K562 (cell line): ENCODE data around the gene MSI1. TPM values are rescaled to one million over a fixed set of nuclear protein-coding genes. Genes with fewer than 3 reads are reported as not detected.

Experiments
- ATAC-seq: fragments of 200-7000 bp; cut with Tn5 transposase; 3 replicates; pipeline ENCODE4 v1.9.1; 2020; ENCODE audit warnings: moderate library complexity
- BruUV-seq: library from RNA; stranded (reverse); fragments of 400-500 nt; replicated peaks from 2 replicates; lab custom pipeline; 2021; lab: Mats Ljungman, UMichigan
- CTCF ChIA-PET: fragments of 300-600 bp; formaldehyde crosslinking; extraction: SDS; loops from one replicate; lab custom pipeline; 2021; ENCODE audit warnings: low intra/inter-chr PET ratio; lab: Yijun Ruan, JAX
- POLR2A ChIA-PET: fragments of 300-600, 350-650 bp; sonication (Branson Sonifier 250); formaldehyde crosslinking; extraction: SDS; loops from one replicate; lab custom pipeline; 2021; ENCODE audit warnings: antibody characterized with exemption, inconsistent platforms; lab: Yijun Ruan, JAX
- DNase-seq, 4 experiments: peaks; one replicate each; pipeline versions ENCODE4 v3.0.0 to v3.0.0-alpha.2; 2011 to 2018; ENCODE audit warnings: low spot score in 3 of 4, mixed read lengths in 3 of 4; ENCODE audit errors: extremely low read depth in 1 of 4
- FAIRE-seq: peaks from 2 replicates; lab custom pipeline; 2011; peaks lifted over from hg19 to GRCh38; lab: Jason Lieb, UNC
- H2AFZ ChIP-seq: 2 replicates; pipeline ENCODE4 v1.6.0; 2011; ENCODE audit warnings: low read depth, low read length, control low read depth, inconsistent platforms
- H3K27ac ChIP-seq: fragments of 200-600 bp; 3 replicates; pipeline ENCODE4 v1.8.0; 2011; ENCODE audit warnings: low read depth, mild to moderate bottlenecking, control low read depth, inconsistent platforms, low read length, moderate library complexity, mixed read lengths; ENCODE audit errors: extremely low read depth
- H3K27me3 ChIP-seq, 2 experiments: fragments of 300-600 bp in 1 of 2; 2 replicates in 1 of 2; 3 replicates in 1 of 2; pipeline versions ENCODE4 v1.6.0 to v1.8.0; 2011; ENCODE audit warnings: inconsistent platforms in 2 of 2, low read length in 2 of 2, mild to moderate bottlenecking in 1 of 2, mixed read lengths in 1 of 2, moderate library complexity in 1 of 2; ENCODE audit not compliant: control insufficient read depth in 2 of 2, insufficient read depth in 2 of 2
- H3K36me3 ChIP-seq: fragments of 300-600 bp; 3 replicates; pipeline ENCODE4 v1.8.0; 2011; ENCODE audit warnings: mild to moderate bottlenecking, low read length, inconsistent platforms; ENCODE audit not compliant: control insufficient read depth, insufficient read depth
- H3K4me1 ChIP-seq, 2 experiments: fragments of 200-600 bp in 1 of 2; replicated peaks in 1 of 2; 2 replicates in 1 of 2; 3 replicates in 1 of 2; pipeline versions ENCODE4 v1.5.1 to v1.8.0; 2011; ENCODE audit warnings: inconsistent platforms in 2 of 2, low read length in 2 of 2, mild to moderate bottlenecking in 1 of 2, mixed read lengths in 1 of 2, moderate library complexity in 1 of 2; ENCODE audit not compliant: control insufficient read depth in 2 of 2, insufficient read depth in 2 of 2
- H3K4me2 ChIP-seq: 2 replicates; pipeline ENCODE4 v1.6.1; 2011; ENCODE audit warnings: low read length, control low read depth, inconsistent platforms, mixed read lengths; ENCODE audit not compliant: insufficient read depth
- H3K4me3 ChIP-seq: fragments of 200-600 bp; sonication (generic), shearing (Covaris generic); 2 replicates; pipeline ENCODE4 v1.5.1; 2016; ENCODE audit warnings: control low read depth, inconsistent platforms
- H3K79me2 ChIP-seq: fragments of 200-600 bp; 3 replicates; pipeline ENCODE4 v1.8.0; 2011; ENCODE audit warnings: low read length, inconsistent platforms; ENCODE audit not compliant: control insufficient read depth, insufficient read depth
- H3K9ac ChIP-seq, 2 experiments: 2 replicates each; pipeline versions ENCODE4 v1.6.0 to v1.6.1; 2011; ENCODE audit warnings: low read depth in 2 of 2, low read length in 2 of 2, control low read depth in 1 of 2, inconsistent platforms in 1 of 2, mild to moderate bottlenecking in 1 of 2, mixed read lengths in 1 of 2; ENCODE audit not compliant: insufficient read depth in 1 of 2
- H3K9me1 ChIP-seq: one replicate; pipeline ENCODE4 v1.6.0; 2011; ENCODE audit warnings: inconsistent platforms, mild to moderate bottlenecking, low read length, moderate library complexity; ENCODE audit not compliant: control insufficient read depth, insufficient read depth
- H3K9me3 ChIP-seq: replicated peaks from 2 replicates; pipeline ENCODE4 v1.5.1; 2011; ENCODE audit warnings: low read depth, low read length, inconsistent platforms; ENCODE audit not compliant: control insufficient read depth, insufficient read depth
- H4K20me1 ChIP-seq: replicated peaks from 2 replicates; pipeline ENCODE4 v1.6.1; 2011; ENCODE audit warnings: low read length, inconsistent platforms, mixed read lengths; ENCODE audit not compliant: control insufficient read depth, insufficient read depth
- CREB3L1 ChIP-seq: fragments of 450-650 bp; IDR thresholded peaks from 2 replicates; pipeline ENCODE4 v1.6.1; 2014; ENCODE audit warnings: low read depth, mild to moderate bottlenecking, moderate library complexity, borderline replicate concordance
- EP300 ChIP-seq: IDR thresholded peaks from 2 replicates; pipeline ENCODE4 v1.6.1; 2012; ENCODE audit warnings: low read length, improper control_type of control experiment
- FOXK2 ChIP-seq, 2 experiments: fragments of 450-650 bp; IDR thresholded peaks in 1 of 2; conservative IDR thresholded peaks in 1 of 2; 2 replicates each; pipeline ENCODE4 v1.6.1; 2016; ENCODE audit warnings: low read depth in 2 of 2, mild to moderate bottlenecking in 1 of 2
- FOXP4 ChIP-seq: sonication (generic); formaldehyde crosslinking; IDR thresholded peaks from 2 replicates; pipeline ENCODE4 v1.8.0; 2022; ENCODE audit warnings: mild to moderate bottlenecking, missing genetic modification reagents, borderline replicate concordance
- RBM39 ChIP-seq: fragments of 200-400 bp; formaldehyde crosslinking; optimal IDR thresholded peaks from 2 replicates; pipeline ENCODE3; 2018; ENCODE audit warnings: low read depth, low read length
- SOX6 ChIP-seq: fragments of 450-650 bp; IDR thresholded peaks from 2 replicates; pipeline ENCODE4 v1.6.1; 2014; ENCODE audit warnings: mild to moderate bottlenecking
- TCF3 ChIP-seq: sonication (generic); formaldehyde crosslinking; IDR thresholded peaks from 2 replicates; pipeline ENCODE4 v1.4.0; 2020; ENCODE audit warnings: mild to moderate bottlenecking, missing genetic modification reagents
- WGBS: fragments of 100-300 bp; shearing (Covaris generic); methylation state at CpG from one replicate; pipeline ENCODE4 v1.1.6; 2016; ENCODE audit warnings: low coverage, mixed read lengths; ENCODE audit not compliant: insufficient coverage; ENCODE audit errors: missing lambda C conversion rate; 5-methylcytosine and 5-hydroxymethylcytosine counted together
- in situ Hi-C: fragments of 300-500 bp; cut with MboI; formaldehyde crosslinking; loops from 4 replicates; pipeline ENCODE4 v1.15.0; 2018; ENCODE audit warnings: inconsistent platforms, mixed read lengths
- intact Hi-C: fragments of 100-400 bp; cut with micrococcal nuclease; formaldehyde crosslinking; loops from 2 replicates; pipeline ENCODE4 v1.14.2; 2022
- polyA plus RNA-seq, 8 experiments: library from polyadenylated mRNA; depleted of rRNA in 4 of 8; stranded (reverse) in 5 of 8; unstranded in 3 of 8; fragments of >200 nt; fragmentation: Nextera tagmentation in 2 of 8; fragmentation: Illumina TruSeq in 1 of 8; extraction: Ambion mirVana in 2 of 8; extraction: Trizol in 1 of 8; gene quantifications; 2 replicates each; pipeline versions ENCODE4 v1.2.1 to v1.2.3, GENCODE V29; 2011 to 2014; ENCODE audit warnings: inconsistent platforms in 1 of 8, missing spikeins in 1 of 8
- total RNA-seq, 7 experiments: library from RNA; depleted of rRNA in 6 of 7; stranded (reverse); fragments of >200 nt in 6 of 7; fragmentation: Illumina TruSeq in 2 of 7; extraction: Trizol in 2 of 7; gene quantifications; 2 replicates each; pipeline versions ENCODE4 v1.2.1 to v1.2.3, GENCODE V29; 2011 to 2021; ENCODE audit warnings: low replicate concordance in 1 of 7

MSI1 gene
- total and polyA plus RNA-seq, 9 of the 15 experiments (the other 6 are each of a cell fraction or from before 2014, with no cell fraction given) = 0.16 TPM; not detected in 8

GRCh38 chr12:120339256-120339655 is 29.7 kb downstream of the MSI1 start:
- Histone ChIP-seq H3K27ac (no peak overlapping the region), H3K9me3 (peaks cover 9% of the 10 kb centered on the region; the same call in 1 of the 2 replicates), H3K9ac (no peak overlapping the region), H4K20me1 (no peaks in the 10 kb centered on the region), H3K4me3 (no peak overlapping the region), H3K9me1 (no peaks in the 10 kb centered on the region), H2AFZ (no peak overlapping the region), H3K4me2 (no peak overlapping the region), H3K27me3 (0 out of 5 replicates have a peak, but pooled peaks cover 0 to 4% of the 10 kb centered on the region in 2 experiments), H3K79me2 (no peaks in the 10 kb centered on the region), H3K36me3 (no peaks in the 10 kb centered on the region), H3K4me1 (peaks cover 0 to 5% of the 10 kb centered on the region in 2 experiments; a peak in 1 of 5 replicates)
- in situ Hi-C loops (loop anchor here (25.0 kb wide), 1 partner anchor 323 kb away; no protein-coding TSS in a partner anchor), intact Hi-C loops (no loop called here)
- POLR2A ChIA-PET = interaction anchor here (1.1 to 1.3 kb wide), 2 partner anchors 14 to 48 kb away, joined by 3 to 4 read pairs; partner anchors contain the start of gene RNU4-2
- TF ChIP-seq EP300 = no peak
- no peak for TF ChIP-seq FOXK2 (conservative IDR thresholded peaks at IDR 0.05 in 1 of 2, IDR thresholded peaks at IDR 0.05 in 1 of 2; ENCODE audit: low read depth in 2 of 2)
- no peak for TF ChIP-seq FOXP4
- no peak for TF ChIP-seq SOX6
- no peak for TF ChIP-seq TCF3 (CRISPR knock-in tag)
- no peak for TF ChIP-seq CREB3L1
- no peak for TF ChIP-seq RBM39
- BruUV-seq = no TSS peak
- DNase-seq = no peak
- FAIRE-seq = no peak
- CTCF ChIA-PET = no interaction called here
- WGBS = 5% methylated on average over 4 of the region's 4 CpGs
- no peak for ATAC-seq
